ENCODE data around the gene SAMD8.

SAMD8 gene

GRCh38 chr10:75146780-75147179 is 35.3 kb downstream of the SAMD8 start:
- FAIRE-seq = no peak
- TF ChIP-seq CTCF (IDR thresholded peaks at IDR 0.05; ENCODE audit: insufficient read depth, missing control alignments) = no peak

GRCh38 chr10:75150656-75151055 is 39.2 kb downstream of the SAMD8 start:
- FAIRE-seq (no peak), DNase-seq (ENCODE audit: insufficient read length, low spot score) (no peak)
- no peak for TF ChIP-seq CTCF (IDR thresholded peaks at IDR 0.05; ENCODE audit: insufficient read depth, missing control alignments)

More at GRCh38 chr10:75146780-75147179, 35.3 kb downstream of the SAMD8 start:
- DNase-seq (ENCODE audit: insufficient read length, low spot score) = no peak

- no peak for TF ChIP-seq CTCF (IDR thresholded peaks at IDR 0.05; ENCODE audit: insufficient read depth, missing control alignments)
- DNase-seq (ENCODE audit: insufficient read length, low spot score) (no peak), FAIRE-seq (no peak)
Observed at GRCh38 chr10:75159519-75159918, 48.1 kb downstream of the SAMD8 start.

GRCh38 chr10:75165684-75166622 is 54.5 kb downstream of the SAMD8 start:
- FAIRE-seq (no peak), DNase-seq (ENCODE audit: insufficient read length, low spot score) (no peak)
- no peak for TF ChIP-seq CTCF (IDR thresholded peaks at IDR 0.05; ENCODE audit: insufficient read depth, missing control alignments)

- DNase-seq (ENCODE audit: insufficient read length, low spot score) = no peak
- FAIRE-seq = no peak
- TF ChIP-seq CTCF (IDR thresholded peaks at IDR 0.05; ENCODE audit: insufficient read depth, missing control alignments) = no peak
Observed at GRCh38 chr10:75166623-75166972, 55.1 kb downstream of the SAMD8 start.

- no peak for TF ChIP-seq CTCF (IDR thresholded peaks at IDR 0.05; ENCODE audit: insufficient read depth, missing control alignments)
- no peak for DNase-seq (ENCODE audit: insufficient read length, low spot score)
- no peak for FAIRE-seq
Observed at GRCh38 chr10:75168275-75168674, 56.8 kb downstream of the SAMD8 start.

- TF ChIP-seq CTCF (IDR thresholded peaks at IDR 0.05; ENCODE audit: insufficient read depth, missing control alignments) = no peak
- DNase-seq (ENCODE audit: insufficient read length, low spot score) (no peak), FAIRE-seq (peak; percentile 69)
Observed at GRCh38 chr10:75170215-75170614, 58.8 kb downstream of the SAMD8 start.
